RWPE1 (cell line): ENCODE data around the gene RADIL.

Experiments used
- CTCF ChIA-PET: fragments of 350-600 bp; sonication (Branson Sonifier 250); formaldehyde crosslinking; extraction: SDS; loops from one replicate; lab custom pipeline; 2021; lab: Yijun Ruan, JAX
- POLR2A ChIA-PET: fragments of 400-600 bp; formaldehyde crosslinking; extraction: SDS; loops from one replicate; lab custom pipeline; 2020; ENCODE audit warnings: antibody characterized with exemption; ENCODE audit not compliant: low non-redundant PET; lab: Yijun Ruan, JAX
- DNase-seq: peaks from one replicate; pipeline ENCODE4 v3.0.0; 2012; ENCODE audit warnings: low spot score
- H3K27ac ChIP-seq: fragments of 450-650 bp; 2 replicates; pipeline ENCODE4 v1.5.1; 2017
- CTCF ChIP-seq: fragments of 450-650 bp; conservative IDR thresholded peaks from 2 replicates; pipeline ENCODE4 v1.5.1; 2017; ENCODE audit warnings: low read depth, mild to moderate bottlenecking

RADIL gene

GRCh38 chr7:4815609-4816418 is 67.7 kb downstream of the RADIL start:
- DNase-seq, result no peak
- POLR2A ChIA-PET, result no interaction called here
- CTCF ChIA-PET, result interaction anchor here (0.8 to 1.4 kb wide), 2 partner anchors 17 to 52 kb away, joined by 3 to 4 read pairs; no protein-coding TSS in a partner anchor

GRCh38 chr7:4815121-4815520 is 68.4 kb downstream of the RADIL start:
- POLR2A ChIA-PET, result no interaction called here
- CTCF ChIA-PET, result interaction anchor here (0.8 to 1.4 kb wide), 2 partner anchors 16 to 53 kb away, joined by 3 to 4 read pairs; no protein-coding TSS in a partner anchor

More at GRCh38 chr7:4815609-4816418, 67.7 kb downstream of the RADIL start:
- no peak overlapping the region for H3K27ac ChIP-seq
- TF ChIP-seq CTCF, result no peak

GRCh38 chr7:4814433-4814832 is 69.1 kb downstream of the RADIL start:
- no peak overlapping the region for H3K27ac ChIP-seq
- POLR2A ChIA-PET, result no interaction called here
- no peak for DNase-seq
- TF ChIP-seq CTCF, result no peak
- CTCF ChIA-PET, result no interaction called here

More at GRCh38 chr7:4815121-4815520, 68.4 kb downstream of the RADIL start:
- no peak overlapping the region for H3K27ac ChIP-seq
- DNase-seq, result no peak
- no peak for TF ChIP-seq CTCF

- no peak for DNase-seq
- ChIA-PET CTCF (interaction anchor here (0.8 kb wide), 1 partner anchor 14 kb away, joined by 3 read pairs; no protein-coding TSS in a partner anchor), POLR2A (interaction anchor here (0.6 kb wide), 1 partner anchor 35 kb away, joined by 4 read pairs; the partner anchor contains the start of gene AP5Z1)
- no peak for TF ChIP-seq CTCF
- H3K27ac ChIP-seq, result no peak overlapping the region
Observed at GRCh38 chr7:4809666-4810065, 73.8 kb downstream of the RADIL start.

- POLR2A ChIA-PET, result no interaction called here
- no peak for DNase-seq
- no peak overlapping the region for H3K27ac ChIP-seq
- TF ChIP-seq CTCF, result no peak
- CTCF ChIA-PET, result interaction anchor here (0.8 to 0.9 kb wide), 2 partner anchors 14 to 105 kb away, joined by 3 to 4 read pairs; no protein-coding TSS in a partner anchor
Observed at GRCh38 chr7:4809091-4809591, 74.4 kb downstream of the RADIL start.

- ChIA-PET CTCF (interaction anchor here (0.5 to 0.9 kb wide), 3 partner anchors 14 to 266 kb away, joined by 3 to 4 read pairs (median 3); no protein-coding TSS in a partner anchor), POLR2A (interaction anchor here (0.7 kb wide), 1 partner anchor 338 kb away, joined by 3 read pairs; no protein-coding TSS in a partner anchor)
- DNase-seq, result no peak
- no peak overlapping the region for H3K27ac ChIP-seq
- no peak for TF ChIP-seq CTCF
Observed at GRCh38 chr7:4808565-4808964, 75.0 kb downstream of the RADIL start.
